Measurements from ENCODE around the gene ZNF438. TPM values are rescaled to one million over a fixed set of nuclear protein-coding genes. Genes with fewer than 3 reads are reported as not detected.
"Not testable (repeated sequence)": the region's sequence is repeated elsewhere in the genome, so short reads cannot be mapped to it uniquely, and the experiment has no call there.

The ZNF438 gene
- total RNA-seq, 4 donors from 2014 or later = 10.3 to 14.6 (median 13.6) TPM

- peaks cover 0 to 21% (median 5%) of the 10 kb centered on the region in 3 donors for H3K4me1 ChIP-seq
- no peak overlapping the region for H3K4me3 ChIP-seq
- TF ChIP-seq POLR2A (IDR thresholded peaks at IDR 0.05) (no peak), POLR2AphosphoS5 (IDR thresholded peaks at IDR 0.05) (peak; percentile 38)
- no peaks in the 10 kb centered on the region for H3K36me3 ChIP-seq
- peak; percentile 19 for ATAC-seq
- peak overlapping the region in 3 of 4 donors; percentile 44 to 62 (median 44) for H3K27ac ChIP-seq
- H3K9me3 ChIP-seq = no peaks in the 10 kb centered on the region
- H3K27me3 ChIP-seq = no peaks in the 10 kb centered on the region
- WGBS, 2 donors (ENCODE audit: low coverage in 1 of 2) = 16 to 36% methylated on average over 3 of the region's 7 CpGs
Observed at GRCh38 chr10:30804478-30805055, 227.1 kb downstream of the ZNF438 start.

GRCh38 chr10:30803892-30804322, 227.8 kb downstream of the ZNF438 start:
- Histone ChIP-seq H3K4me1 (peaks cover 0 to 21% (median 5%) of the 10 kb centered on the region in 3 donors), H3K27me3 (no peaks in the 10 kb centered on the region), H3K36me3 (no peaks in the 10 kb centered on the region), H3K9me3 (no peaks in the 10 kb centered on the region), H3K4me3 (no peak overlapping the region), H3K27ac (peak overlapping the region in 3 of 4 donors; percentile 44 to 62 (median 44))
- peak; percentile 88 for ATAC-seq
- 40 to 50% methylated on average over 2 to 5 of the region's 5 CpGs for whole genome bisulfite sequencing, 2 donors (ENCODE audit: low coverage in 1 of 2)
- TF ChIP-seq EP300 (IDR thresholded peaks at IDR 0.05) (no peak), POLR2AphosphoS5 (IDR thresholded peaks at IDR 0.05) (peak; percentile 86)

- H3K9me3 ChIP-seq = no peaks in the 10 kb centered on the region
- H3K36me3 ChIP-seq = no peaks in the 10 kb centered on the region
- TF ChIP-seq EP300 (IDR thresholded peaks at IDR 0.05) (no peak), POLR2AphosphoS5 (IDR thresholded peaks at IDR 0.05) (peak; percentile 15)
- no peak overlapping the region for H3K4me3 ChIP-seq
- H3K27me3 ChIP-seq = no peaks in the 10 kb centered on the region
- peaks cover 0 to 21% (median 5%) of the 10 kb centered on the region in 3 donors for H3K4me1 ChIP-seq
- 60 to 83% methylated on average over 3 of the region's 3 CpGs for WGBS, 2 donors (ENCODE audit: low coverage in 1 of 2)
- H3K27ac ChIP-seq = peak overlapping the region in 3 of 4 donors; percentile 21 to 62 (median 35)
- no peak for ATAC-seq
Observed at GRCh38 chr10:30803058-30803457, 228.6 kb downstream of the ZNF438 start.

GRCh38 chr10:30800368-30800767, 231.3 kb downstream of the ZNF438 start:
- TF ChIP-seq CTCF (IDR thresholded peaks at IDR 0.05) (no peak), EP300 (IDR thresholded peaks at IDR 0.05) (no peak), POLR2AphosphoS5 (IDR thresholded peaks at IDR 0.05) (no peak), POLR2A (IDR thresholded peaks at IDR 0.05) (no peak)
- Histone ChIP-seq H3K4me3 (no peak overlapping the region), H3K27ac (no peak overlapping the region), H3K4me1 (peaks cover 0 to 21% (median 5%) of the 10 kb centered on the region in 3 donors), H3K9me3 (no peaks in the 10 kb centered on the region), H3K27me3 (no peaks in the 10 kb centered on the region), H3K36me3 (no peaks in the 10 kb centered on the region)
- no peak for ATAC-seq
- 100% methylated on average over 1 of the region's 2 CpGs for WGBS, 2 donors (ENCODE audit: low coverage in 1 of 2)

GRCh38 chr10:30798646-30799185, 232.9 kb downstream of the ZNF438 start:
- WGBS, 2 donors (ENCODE audit: low coverage in 1 of 2) = 91 to 96% methylated on average over 4 of the region's 14 CpGs
- TF ChIP-seq EP300 (IDR thresholded peaks at IDR 0.05) = no peak
- no peak for TF ChIP-seq POLR2AphosphoS5 (IDR thresholded peaks at IDR 0.05)
- no peak for TF ChIP-seq CTCF (IDR thresholded peaks at IDR 0.05)
- TF ChIP-seq POLR2A (IDR thresholded peaks at IDR 0.05) = no peak
- H3K27ac ChIP-seq = no peak overlapping the region
- H3K36me3 ChIP-seq = no peaks in the 10 kb centered on the region
- no peaks in the 10 kb centered on the region for H3K9me3 ChIP-seq
- H3K4me3 ChIP-seq = no peak overlapping the region
- H3K27me3 ChIP-seq = no peaks in the 10 kb centered on the region
- peaks cover 0 to 6% (median 0%) of the 10 kb centered on the region in 3 donors for H3K4me1 ChIP-seq
- no peak for ATAC-seq

GRCh38 chr10:30795024-30795423, 236.6 kb downstream of the ZNF438 start:
- H3K9me3 ChIP-seq, H3K4me1 ChIP-seq, H3K36me3 ChIP-seq, H3K4me3 ChIP-seq, ATAC-seq, H3K27ac ChIP-seq, H3K27me3 ChIP-seq: not testable (repeated sequence)
- 100% methylated on average over 2 to 3 of the region's 4 CpGs for WGBS, 2 donors (ENCODE audit: low coverage in 1 of 2)
